HAP-1 (cell line): ENCODE measurements around the gene PCDH9.

Experiments
- DNase-seq, 2 experiments: peaks; one replicate each; pipeline ENCODE4 v3.0.0-alpha.2; 2016 to 2020; ENCODE audit warnings: low spot score in 2 of 2
- H3K27me3 ChIP-seq: fragments of 250-450 bp; sonication (Bioruptor Pico); 2 replicates; pipeline ENCODE4 v1.5.1; 2020; ENCODE audit warnings: low read depth, mild to moderate bottlenecking, moderate library complexity
- H3K36me3 ChIP-seq: fragments of 250-450 bp; sonication (Bioruptor Pico); replicated peaks from 2 replicates; pipeline ENCODE4 v1.5.1; 2020; ENCODE audit warnings: mild to moderate bottlenecking
- H3K4me1 ChIP-seq: fragments of 250-450 bp; sonication (Bioruptor Pico); 2 replicates; pipeline ENCODE4 v1.5.1; 2020; ENCODE audit warnings: mild to moderate bottlenecking
- H3K4me3 ChIP-seq: fragments of 250-450 bp; sonication (Bioruptor Pico); 2 replicates; pipeline ENCODE4 v1.5.1; 2020; ENCODE audit warnings: mild to moderate bottlenecking, moderate library complexity
- H3K9me3 ChIP-seq: fragments of 250-450 bp; sonication (Bioruptor Pico); 2 replicates; pipeline ENCODE4 v1.5.1; 2020; ENCODE audit warnings: mild to moderate bottlenecking, moderate library complexity
- in situ Hi-C: fragments of 300-500 bp; cut with MboI; formaldehyde crosslinking; loops from 3 replicates; pipeline ENCODE4 v1.14.3; 2020; ENCODE audit warnings: low sequenced_read_pairs, inconsistent platforms, mixed read lengths

The PCDH9 gene

DNA sequence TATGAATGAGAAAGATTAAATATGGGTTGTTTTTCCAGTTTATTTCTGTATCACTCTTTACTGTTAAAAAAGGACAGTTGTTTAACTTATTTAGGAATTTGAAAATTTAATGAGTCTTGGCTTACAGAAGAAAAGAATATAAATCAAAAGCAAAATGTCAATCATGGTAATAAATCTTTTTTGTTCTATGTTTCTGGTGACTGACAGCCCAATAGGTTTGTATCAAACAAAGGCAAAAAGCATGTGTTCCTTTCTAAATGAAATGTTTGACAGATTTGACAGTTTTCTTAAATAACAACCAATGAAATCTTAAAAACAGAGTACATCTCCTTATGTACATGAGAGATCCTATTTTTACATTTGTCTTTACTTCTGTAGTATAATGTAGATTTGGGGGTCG is 11.0 kb downstream of the PCDH9 start:
- Histone ChIP-seq H3K27me3 (no peaks in the 10 kb centered on the region), H3K4me3 (no peak overlapping the region), H3K9me3 (no peaks in the 10 kb centered on the region), H3K36me3 (no peaks in the 10 kb centered on the region), H3K4me1 (peaks cover 30% of the 10 kb centered on the region)
- in situ Hi-C loops, result loop anchor here (25.0 kb wide), 1 partner anchor 1557 kb away; no protein-coding TSS in a partner anchor
- DNase-seq, result no peak

GRCh38 chr13:67217880-67218279 is 12.3 kb downstream of the PCDH9 start:
- H3K36me3 ChIP-seq, result no peaks in the 10 kb centered on the region
- no peak overlapping the region for H3K4me3 ChIP-seq
- in situ Hi-C loops, result loop anchor here (25.0 kb wide), 1 partner anchor 1556 kb away; no protein-coding TSS in a partner anchor
- no peaks in the 10 kb centered on the region for H3K9me3 ChIP-seq
- H3K27me3 ChIP-seq, result no peaks in the 10 kb centered on the region
- peaks cover 24% of the 10 kb centered on the region for H3K4me1 ChIP-seq
- peak in 1 of 2 experiments; percentile 55 for DNase-seq

- in situ Hi-C loops, result loop anchor here (25.0 kb wide), 1 partner anchor 1555 kb away; no protein-coding TSS in a partner anchor
- Histone ChIP-seq H3K4me3 (no peak overlapping the region), H3K27me3 (no peaks in the 10 kb centered on the region), H3K36me3 (no peaks in the 10 kb centered on the region), H3K4me1 (peaks cover 24% of the 10 kb centered on the region), H3K9me3 (no peaks in the 10 kb centered on the region)
- DNase-seq, result no peak
Observed at GRCh38 chr13:67216864-67217263, 13.3 kb downstream of the PCDH9 start.

GRCh38 chr13:67210208-67210607 is 19.9 kb downstream of the PCDH9 start:
- in situ Hi-C loops, result loop anchor here (25.0 kb wide), 1 partner anchor 1548 kb away; no protein-coding TSS in a partner anchor
- no peaks in the 10 kb centered on the region for H3K36me3 ChIP-seq
- H3K9me3 ChIP-seq, result no peaks in the 10 kb centered on the region
- no peaks in the 10 kb centered on the region for H3K4me1 ChIP-seq
- no peak overlapping the region for H3K4me3 ChIP-seq
- H3K27me3 ChIP-seq, result no peaks in the 10 kb centered on the region
- no peak for DNase-seq

GRCh38 chr13:67208552-67208951 is 21.6 kb downstream of the PCDH9 start:
- H3K9me3 ChIP-seq, result no peaks in the 10 kb centered on the region

GRCh38 chr13:67204764-67205163 is 25.4 kb downstream of the PCDH9 start:
- Histone ChIP-seq H3K27me3 (no peaks in the 10 kb centered on the region), H3K9me3 (no peaks in the 10 kb centered on the region), H3K36me3 (no peaks in the 10 kb centered on the region), H3K4me1 (no peaks in the 10 kb centered on the region), H3K4me3 (no peak overlapping the region)
- in situ Hi-C loops, result loop anchor here (25.0 kb wide), 1 partner anchor 1542 kb away; no protein-coding TSS in a partner anchor
- DNase-seq, result no peak

More at GRCh38 chr13:67208552-67208951, 21.6 kb downstream of the PCDH9 start:
- no peaks in the 10 kb centered on the region for H3K27me3 ChIP-seq
- H3K4me1 ChIP-seq, result no peaks in the 10 kb centered on the region
- no peaks in the 10 kb centered on the region for H3K36me3 ChIP-seq
- in situ Hi-C loops, result loop anchor here (25.0 kb wide), 1 partner anchor 1546 kb away; no protein-coding TSS in a partner anchor
- H3K4me3 ChIP-seq, result no peak overlapping the region
- DNase-seq, result no peak

DNA sequence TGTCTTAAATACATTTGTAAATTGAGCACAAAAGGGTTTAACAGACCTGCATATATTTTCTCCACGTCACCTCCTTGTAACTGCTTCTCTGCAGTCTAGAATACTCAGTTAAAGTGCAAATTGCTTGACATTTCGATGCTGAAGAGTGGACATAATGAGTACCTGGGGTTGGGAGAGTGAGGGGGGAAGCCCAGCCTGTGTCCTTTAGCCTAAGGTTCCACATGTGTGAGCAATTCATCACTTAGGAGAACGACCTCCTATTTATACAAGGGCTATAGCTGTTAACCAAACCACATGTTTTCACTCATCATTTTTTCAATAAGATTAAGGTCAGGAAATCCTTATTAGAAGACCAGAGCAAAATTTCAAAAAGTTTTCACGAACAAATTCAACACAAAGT is 29.5 kb downstream of the PCDH9 start:
- H3K9me3 ChIP-seq, result no peaks in the 10 kb centered on the region
- in situ Hi-C loops, result loop anchor here (25.0 kb wide), 1 partner anchor 1538 kb away; no protein-coding TSS in a partner anchor
- H3K36me3 ChIP-seq, result no peaks in the 10 kb centered on the region
- H3K27me3 ChIP-seq, result no peaks in the 10 kb centered on the region
- H3K4me3 ChIP-seq, result no peak overlapping the region
- no peaks in the 10 kb centered on the region for H3K4me1 ChIP-seq
- DNase-seq, result no peak

DNA sequence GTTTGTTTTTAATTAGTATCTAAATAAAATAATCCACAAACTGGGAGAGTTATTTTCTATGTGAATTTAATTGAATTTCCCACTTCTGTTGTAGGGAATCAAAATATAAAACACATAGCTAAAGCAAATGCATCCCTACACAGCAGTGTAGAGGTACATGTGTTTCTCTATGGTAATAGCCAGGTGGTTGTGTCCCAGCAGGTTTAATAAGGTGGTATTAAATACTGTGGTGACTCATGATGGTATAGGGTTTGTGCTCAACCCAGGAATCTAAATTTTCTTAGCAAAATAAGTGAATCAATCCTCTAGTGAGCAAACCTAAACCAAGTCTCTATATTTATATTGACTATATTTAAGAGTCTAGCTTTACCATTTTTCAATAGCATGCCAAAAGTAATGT is 30.0 kb downstream of the PCDH9 start:
- DNase-seq, result no peak
- Histone ChIP-seq H3K9me3 (no peaks in the 10 kb centered on the region), H3K27me3 (no peaks in the 10 kb centered on the region), H3K36me3 (no peaks in the 10 kb centered on the region), H3K4me3 (no peak overlapping the region), H3K4me1 (no peaks in the 10 kb centered on the region)
- in situ Hi-C loops, result loop anchor here (25.0 kb wide), 1 partner anchor 1538 kb away; no protein-coding TSS in a partner anchor

DNA sequence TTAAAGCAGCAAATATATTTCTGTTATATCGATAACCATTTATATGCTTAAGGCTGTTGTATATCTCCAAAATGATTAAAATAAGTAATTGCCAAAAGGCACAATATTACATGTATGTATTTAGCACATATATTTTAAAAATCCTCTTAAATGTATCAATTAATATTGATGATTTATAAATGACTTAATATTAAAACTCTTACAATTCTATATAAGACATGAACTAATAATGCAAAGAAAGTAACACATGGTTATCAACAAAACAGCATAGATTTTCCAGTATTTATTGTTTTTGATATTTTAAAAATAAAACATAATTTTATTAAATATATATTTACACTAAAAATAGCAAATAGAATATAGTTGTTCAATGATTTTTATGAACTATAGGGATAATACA is 32.4 kb downstream of the PCDH9 start:
- H3K36me3 ChIP-seq, result no peaks in the 10 kb centered on the region
- H3K9me3 ChIP-seq, result no peaks in the 10 kb centered on the region
- no peaks in the 10 kb centered on the region for H3K4me1 ChIP-seq
- in situ Hi-C loops, result no loop called here
- no peak for DNase-seq
- H3K4me3 ChIP-seq, result no peak overlapping the region
- no peaks in the 10 kb centered on the region for H3K27me3 ChIP-seq

- H3K36me3 ChIP-seq, result no peaks in the 10 kb centered on the region
- in situ Hi-C loops, result no loop called here
- no peaks in the 10 kb centered on the region for H3K4me1 ChIP-seq
- H3K4me3 ChIP-seq, result no peak overlapping the region
- H3K9me3 ChIP-seq, result no peaks in the 10 kb centered on the region
- H3K27me3 ChIP-seq, result no peaks in the 10 kb centered on the region
- no peak for DNase-seq
Observed at GRCh38 chr13:67193979-67194378, 36.2 kb downstream of the PCDH9 start.

DNA sequence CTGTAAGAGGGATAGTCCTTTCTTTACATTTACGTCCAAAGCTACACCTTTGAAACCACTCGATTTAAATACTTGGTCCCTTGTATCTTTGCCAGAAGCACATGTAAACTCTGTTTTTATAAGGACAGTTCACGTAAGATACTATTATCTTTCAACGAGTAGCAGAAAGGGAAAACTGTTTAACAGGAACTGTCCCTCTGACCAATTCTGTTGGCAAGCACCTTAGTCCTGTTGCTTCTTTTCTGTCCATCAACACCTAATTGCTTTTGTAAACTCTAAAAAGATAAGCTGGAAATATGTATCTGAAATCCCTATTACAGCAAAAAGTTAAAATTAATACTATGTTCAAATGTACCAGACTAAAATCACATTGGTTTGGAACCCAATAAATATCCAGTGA is 37.4 kb downstream of the PCDH9 start:
- Histone ChIP-seq H3K36me3 (no peaks in the 10 kb centered on the region), H3K9me3 (no peaks in the 10 kb centered on the region), H3K27me3 (no peaks in the 10 kb centered on the region), H3K4me1 (no peaks in the 10 kb centered on the region), H3K4me3 (no peak overlapping the region)
- no peak for DNase-seq
- in situ Hi-C loops, result no loop called here

DNA sequence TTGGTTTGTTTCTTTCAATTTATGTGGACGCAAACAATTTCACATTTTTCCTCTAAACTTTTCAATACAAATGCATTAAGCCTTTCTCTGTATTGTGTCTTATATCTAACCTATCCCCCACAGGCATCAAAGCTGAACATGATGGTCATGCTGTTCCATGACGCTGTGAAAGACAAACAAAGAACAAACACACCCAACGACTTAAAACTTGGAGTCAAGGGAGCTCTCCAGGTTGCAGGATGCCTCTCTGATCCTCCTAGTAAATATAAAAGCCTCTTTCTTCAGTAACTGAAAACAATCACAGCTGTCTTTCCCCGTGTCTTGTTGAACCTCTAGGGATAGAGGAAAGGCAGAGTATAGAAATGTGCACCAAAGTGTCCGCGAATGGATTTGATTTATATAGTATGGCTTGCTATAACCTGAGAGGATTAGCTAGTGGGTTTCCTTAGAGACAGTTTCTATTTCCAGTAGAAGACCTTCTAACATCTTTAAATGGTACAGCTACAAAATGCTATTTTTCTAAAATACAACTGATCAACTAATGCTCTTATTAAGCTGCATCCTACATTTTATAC is 43.1 kb downstream of the PCDH9 start:
- Histone ChIP-seq H3K27me3 (no peaks in the 10 kb centered on the region), H3K9me3 (no peaks in the 10 kb centered on the region), H3K36me3 (no peaks in the 10 kb centered on the region), H3K4me1 (no peaks in the 10 kb centered on the region), H3K4me3 (no peak overlapping the region)
- no peak for DNase-seq
- in situ Hi-C loops, result no loop called here

GRCh38 chr13:67184247-67184646 is 45.9 kb downstream of the PCDH9 start:
- H3K9me3 ChIP-seq, result no peaks in the 10 kb centered on the region
- no peaks in the 10 kb centered on the region for H3K4me1 ChIP-seq
- no peak overlapping the region for H3K4me3 ChIP-seq
- no peak for DNase-seq
- in situ Hi-C loops, result no loop called here
- no peaks in the 10 kb centered on the region for H3K36me3 ChIP-seq
- H3K27me3 ChIP-seq, result no peaks in the 10 kb centered on the region

- Histone ChIP-seq H3K36me3 (no peaks in the 10 kb centered on the region), H3K27me3 (no peaks in the 10 kb centered on the region), H3K4me3 (no peak overlapping the region), H3K4me1 (no peaks in the 10 kb centered on the region), H3K9me3 (no peaks in the 10 kb centered on the region)
- in situ Hi-C loops, result no loop called here
- no peak for DNase-seq
Observed at GRCh38 chr13:67183151-67183550, 47.0 kb downstream of the PCDH9 start.
